Measurements from ENCODE around the gene VSIG10L. TPM values are rescaled to one million over a fixed set of nuclear protein-coding genes. Genes with fewer than 3 reads are reported as not detected.

Gene VSIG10L
- total RNA-seq, 1 experiment from 2014 or later: 4.5 TPM

DNA sequence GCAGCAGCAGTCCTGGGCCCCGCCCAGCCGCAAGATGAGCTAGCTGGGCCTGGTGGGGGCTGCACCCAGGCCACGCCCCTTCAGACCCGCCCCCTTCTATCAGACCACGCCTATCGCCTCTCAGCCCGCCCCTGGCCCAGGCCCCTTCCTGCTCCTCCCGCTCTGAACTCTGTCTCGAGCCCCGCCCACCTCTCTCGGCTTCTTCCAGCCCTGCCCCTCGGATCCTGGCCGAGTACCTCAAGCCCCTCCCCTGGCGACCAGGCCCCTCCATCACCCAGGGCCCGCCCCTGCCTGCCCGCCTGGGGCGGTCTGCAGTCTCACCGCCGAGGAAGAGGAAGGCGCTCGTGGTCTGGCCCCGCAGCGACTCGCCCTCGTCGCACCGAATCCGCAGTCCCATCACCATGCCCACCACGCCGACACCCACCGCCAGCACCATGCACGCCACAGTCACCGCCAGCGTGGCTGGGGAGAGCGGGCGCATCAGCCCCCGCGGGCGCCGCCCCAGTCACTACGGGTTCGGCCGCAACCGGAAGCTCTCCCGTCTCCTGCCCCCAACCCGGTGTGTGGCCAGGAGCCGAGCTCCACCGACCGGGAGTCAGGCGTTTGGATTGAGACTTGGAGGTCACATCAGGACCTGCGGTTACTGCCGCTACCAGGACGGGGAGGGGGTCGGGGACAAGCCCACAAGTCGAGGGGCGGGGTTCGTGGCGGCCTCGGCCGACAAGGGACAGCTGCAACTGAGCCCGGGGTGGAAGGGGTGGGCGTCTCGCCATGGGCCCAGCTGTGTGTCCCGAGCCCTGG, 25.8 kb upstream of the VSIG10L start:
- ChIA-PET POLR2A (interaction anchor here (0.6 to 1.5 kb wide), 9 partner anchors 8 to 204 kb away, joined by 3 to 67 read pairs (median 7); partner anchors contain the start of genes VSIG10L and ZNF175), CTCF (interaction anchor here (0.5 to 1.5 kb wide), 7 partner anchors 13 to 336 kb away, joined by 3 to 30 read pairs (median 4); no protein-coding TSS in a partner anchor)
- H3K9me3 Mint-ChIP-seq (ENCODE audit: unreplicated experiment): no peaks in the 10 kb centered on the region
- Histone ChIP-seq H3K4me1 (peaks cover 32% of the 10 kb centered on the region), H3K4me3 (ENCODE audit: low read depth, low read length) (peak overlapping the region; percentile 77), H3K36me3 (ENCODE audit: control insufficient read depth, insufficient read depth, low read length) (0 out of 2 replicates have a peak, but pooled peaks cover 1% of the 10 kb centered on the region), H3K27me3 (replicated peaks; ENCODE audit: control insufficient read depth, insufficient read depth, low read length) (no peaks in the 10 kb centered on the region), H3K9me3 (no peaks in the 10 kb centered on the region)
- H3K4me1 Mint-ChIP-seq (ENCODE audit: low read depth, unreplicated experiment): peaks cover 20% of the 10 kb centered on the region
- BruUV-seq (replicated peaks): TSS peak; percentile 37
- H3K27ac Mint-ChIP-seq (ENCODE audit: unreplicated experiment): peak overlapping the region; percentile 100
- peaks cover 33% of the 10 kb centered on the region for H3K36me3 Mint-ChIP-seq (ENCODE audit: insufficient read depth, unreplicated experiment)
- DNase-seq: peak; percentile 99 to 100
- H3K27me3 Mint-ChIP-seq (ENCODE audit: insufficient read depth, unreplicated experiment): no peaks in the 10 kb centered on the region
- no peak for TF ChIP-seq CTCF (IDR thresholded peaks at IDR 0.05; ENCODE audit: insufficient read depth in 1 of 2, low read depth in 1 of 2, low read length in 1 of 2, severe bottlenecking in 1 of 2, unreplicated experiment in 1 of 2)
- H3K4me3 Mint-ChIP-seq (ENCODE audit: unreplicated experiment): peak overlapping the region; percentile 94
- intact Hi-C loops (cut with micrococcal nuclease; ENCODE audit: unreplicated experiment): loop anchor here (1.0 to 2.0 kb wide), 4 partner anchors 13 to 28 kb away; no protein-coding TSS in a partner anchor

DNA sequence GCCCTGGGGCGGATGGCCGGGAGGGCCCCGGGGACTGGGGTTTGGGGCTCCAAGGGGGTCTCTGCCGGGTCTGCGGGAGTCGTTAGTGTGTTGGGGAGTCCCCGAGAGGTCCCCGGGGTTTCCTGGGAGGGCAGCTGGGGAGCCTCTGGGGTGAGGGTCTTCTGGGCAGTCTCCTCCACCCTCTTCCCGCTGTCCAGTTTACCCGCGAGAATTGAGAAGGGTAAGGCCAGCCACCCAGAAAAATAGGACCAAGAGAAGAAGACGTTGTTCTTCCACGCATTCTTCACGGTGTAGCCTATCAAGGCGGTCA, 25.3 kb upstream of the VSIG10L start:
- DNase-seq: no peak
- CTCF ChIA-PET: interaction anchor here (0.6 to 1.5 kb wide), 5 partner anchors 12 to 336 kb away, joined by 4 to 30 read pairs (median 4); no protein-coding TSS in a partner anchor
- peak overlapping the region; percentile 100 for H3K27ac Mint-ChIP-seq (ENCODE audit: unreplicated experiment)
- intact Hi-C loops (cut with micrococcal nuclease; ENCODE audit: unreplicated experiment): loop anchor here (1.0 to 2.0 kb wide), 4 partner anchors 13 to 28 kb away; no protein-coding TSS in a partner anchor
- no peaks in the 10 kb centered on the region for H3K9me3 Mint-ChIP-seq (ENCODE audit: unreplicated experiment)
- TF ChIP-seq CTCF (IDR thresholded peaks at IDR 0.05; ENCODE audit: insufficient read depth in 1 of 2, low read depth in 1 of 2, low read length in 1 of 2, severe bottlenecking in 1 of 2, unreplicated experiment in 1 of 2): no peak
- H3K27me3 Mint-ChIP-seq (ENCODE audit: insufficient read depth, unreplicated experiment): no peaks in the 10 kb centered on the region
- Histone ChIP-seq H3K4me3 (ENCODE audit: low read depth, low read length) (peak overlapping the region; percentile 77), H3K36me3 (ENCODE audit: control insufficient read depth, insufficient read depth, low read length) (0 out of 2 replicates have a peak, but pooled peaks cover 1% of the 10 kb centered on the region), H3K27me3 (replicated peaks; ENCODE audit: control insufficient read depth, insufficient read depth, low read length) (no peaks in the 10 kb centered on the region), H3K9me3 (no peaks in the 10 kb centered on the region), H3K4me1 (peaks cover 37% of the 10 kb centered on the region)
- H3K4me1 Mint-ChIP-seq (ENCODE audit: low read depth, unreplicated experiment): peaks cover 25% of the 10 kb centered on the region
- peaks cover 36% of the 10 kb centered on the region for H3K36me3 Mint-ChIP-seq (ENCODE audit: insufficient read depth, unreplicated experiment)
- POLR2A ChIA-PET: interaction anchor here (0.6 to 1.5 kb wide), 8 partner anchors 9 to 204 kb away, joined by 3 to 67 read pairs (median 8); partner anchors contain the start of genes VSIG10L and ZNF175
- H3K4me3 Mint-ChIP-seq (ENCODE audit: unreplicated experiment): peak overlapping the region; percentile 94
- BruUV-seq (replicated peaks): no TSS peak

Measured in Caco-2 (cell line).